ENCODE measurements around the gene TMEM63A.

- TF ChIP-seq CTCF (IDR thresholded peaks at IDR 0.05) (no peak), POLR2AphosphoS5 (IDR thresholded peaks at IDR 0.05) (no peak), POLR2A (IDR thresholded peaks at IDR 0.05) (no peak)
These were observed 28.7 kb downstream of the TMEM63A start for GRCh38 chr1:225853441-225853840.
